ENCODE results near the gene STX1B.
"Not testable (repeated sequence)": the region's sequence is repeated elsewhere in the genome, so short reads cannot be mapped to it uniquely, and the experiment has no call there.

The STX1B gene

GRCh38 chr16:31011815-31012214 lies 1.4 kb upstream of the STX1B start:
- DNase-seq = not testable (repeated sequence)

DNA sequence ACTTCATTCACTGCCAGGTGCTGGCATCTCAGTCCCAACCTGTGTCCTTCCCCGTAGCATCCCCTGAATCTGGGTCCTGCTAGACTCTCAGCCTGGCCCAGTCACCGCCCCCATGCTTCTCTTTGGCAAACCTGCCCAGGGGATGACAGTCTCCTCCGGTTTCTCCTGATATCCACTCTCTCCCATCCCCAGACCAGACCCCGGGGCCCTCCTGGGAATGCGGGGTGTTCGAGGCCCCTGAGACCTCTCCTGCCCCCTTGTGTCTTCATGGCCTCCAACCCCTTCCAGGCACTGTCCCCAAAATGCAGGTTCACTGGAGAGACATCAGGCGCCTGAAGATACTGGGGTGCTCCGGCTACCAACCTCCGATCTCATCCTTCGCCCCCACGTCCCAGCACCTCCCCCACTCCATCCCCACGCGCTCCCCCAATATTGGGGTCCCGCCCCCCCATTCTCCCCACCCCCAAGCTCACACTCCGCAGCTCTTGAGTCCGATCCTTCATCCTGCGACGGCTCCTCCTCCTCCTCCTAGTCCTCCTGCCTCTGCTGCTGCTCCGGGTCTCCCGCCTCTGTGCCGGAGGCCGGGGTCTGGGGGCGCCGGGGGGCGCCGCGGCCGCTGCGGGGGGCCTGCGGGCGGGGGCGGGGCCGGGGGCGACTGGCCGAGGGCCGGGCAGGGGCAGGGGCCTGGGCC lies 399 bp downstream of the STX1B start:
- DNase-seq = no peak

DNA sequence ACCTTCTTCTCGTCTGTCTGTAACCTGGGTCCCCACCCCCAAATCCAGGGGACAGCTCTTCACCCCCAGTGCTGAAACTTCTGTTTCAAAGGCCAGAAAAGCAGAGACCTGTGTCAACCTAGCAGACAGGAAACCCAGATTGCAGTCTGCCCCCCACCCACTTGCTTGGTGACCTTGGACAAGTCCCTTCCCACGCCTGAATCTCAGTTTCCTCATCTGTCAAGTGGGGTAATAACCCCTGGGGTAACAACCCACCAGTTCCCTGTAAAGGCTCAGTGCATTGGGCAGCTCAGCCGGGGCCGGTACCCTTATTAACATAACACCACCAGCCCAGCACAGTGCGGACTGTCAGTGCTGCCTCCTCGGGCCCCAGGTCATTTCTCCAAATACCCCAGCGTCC lies 1.3 kb downstream of the STX1B start:
- DNase-seq = no peak

DNA sequence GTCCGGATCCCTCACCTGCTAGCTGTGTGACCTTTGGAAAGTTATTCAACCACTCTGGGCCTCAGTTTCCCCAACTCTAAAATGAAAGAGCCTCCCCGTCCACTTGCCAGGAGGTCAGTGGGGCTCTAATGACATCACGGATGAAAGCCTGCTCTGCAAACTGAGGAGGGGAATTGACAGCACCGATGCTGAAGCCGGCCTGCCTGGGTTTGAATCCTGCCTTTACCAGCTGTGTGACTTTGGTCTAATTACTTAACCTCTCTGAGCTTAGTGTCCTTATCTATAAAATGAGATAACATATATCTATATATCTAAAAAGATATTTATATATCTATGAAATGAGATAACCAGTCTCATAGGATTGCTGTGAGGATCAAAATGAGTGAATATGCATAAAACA lies 1.9 kb downstream of the STX1B start:
- no peak for DNase-seq

- DNase-seq = no peak
These were observed 2.3 kb downstream of the STX1B start for GRCh38 chr16:31008149-31008548.

DNA sequence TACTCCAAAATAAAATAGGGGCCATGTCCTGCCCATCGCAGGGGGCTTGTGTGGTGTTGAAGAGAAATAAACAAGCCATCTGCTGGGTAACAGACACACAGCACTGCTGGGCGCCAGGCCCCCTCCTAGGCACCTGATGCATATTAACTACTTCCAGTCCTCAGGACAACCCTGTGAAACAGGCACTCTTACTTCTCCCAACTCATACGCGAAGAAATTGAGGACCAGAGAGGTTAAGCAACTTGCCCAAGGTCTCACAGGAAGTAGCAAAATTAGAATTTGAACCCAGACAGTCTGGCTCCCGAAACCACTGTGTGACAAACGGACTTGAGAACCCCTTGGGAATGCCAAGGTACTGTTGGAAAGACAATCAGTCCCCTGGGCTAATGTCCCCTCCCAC lies 2.8 kb downstream of the STX1B start:
- no peak for DNase-seq

GRCh38 chr16:31006589-31006988 lies 3.8 kb downstream of the STX1B start:
- no peak for DNase-seq

DNA sequence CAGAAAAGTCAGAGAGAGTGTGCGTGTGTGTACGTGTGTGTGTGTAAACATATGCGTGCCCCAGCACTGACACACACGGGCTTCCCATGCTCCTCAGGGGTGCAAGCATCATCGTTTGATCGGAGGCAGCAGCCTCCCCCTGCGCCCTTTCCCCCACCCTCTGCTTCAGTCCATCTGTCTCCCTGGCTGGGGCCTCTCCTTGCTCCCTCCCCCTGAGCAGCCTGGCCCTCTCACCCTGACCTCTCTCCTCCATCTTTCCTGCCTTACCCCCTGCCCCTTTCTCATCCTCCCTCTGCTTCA lies 4.4 kb downstream of the STX1B start:
- no peak for DNase-seq

- no peak for DNase-seq
These were observed 4.9 kb downstream of the STX1B start for GRCh38 chr16:31005350-31006085.

- DNase-seq = no peak
These were observed 5.8 kb downstream of the STX1B start for GRCh38 chr16:31004658-31005057.

GRCh38 chr16:31003744-31004143 lies 6.7 kb downstream of the STX1B start:
- no peak for DNase-seq

DNA sequence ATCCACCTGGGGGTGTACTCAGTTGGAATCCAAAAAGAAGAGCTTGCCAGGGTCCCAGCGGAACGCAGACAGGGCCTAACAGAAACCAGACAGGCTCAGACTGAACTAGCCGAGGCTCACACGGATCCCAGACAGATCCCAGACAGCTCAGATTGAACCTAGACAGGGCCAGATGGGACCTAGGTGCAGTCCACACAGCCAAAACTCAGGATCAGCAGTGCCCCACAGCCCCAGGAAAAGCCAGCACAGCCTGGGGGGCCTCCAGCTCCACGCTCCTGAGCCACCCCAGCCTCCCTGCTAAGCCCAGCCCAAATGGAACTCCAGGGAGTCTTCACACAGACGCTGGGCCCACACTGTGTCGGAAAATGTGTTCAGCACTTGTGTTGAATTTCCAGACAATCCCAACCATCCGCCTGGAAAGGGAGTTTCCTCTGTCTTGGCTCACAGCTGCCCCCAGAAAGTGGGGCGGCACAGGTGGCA lies 7.5 kb downstream of the STX1B start:
- no peak for DNase-seq

DNA sequence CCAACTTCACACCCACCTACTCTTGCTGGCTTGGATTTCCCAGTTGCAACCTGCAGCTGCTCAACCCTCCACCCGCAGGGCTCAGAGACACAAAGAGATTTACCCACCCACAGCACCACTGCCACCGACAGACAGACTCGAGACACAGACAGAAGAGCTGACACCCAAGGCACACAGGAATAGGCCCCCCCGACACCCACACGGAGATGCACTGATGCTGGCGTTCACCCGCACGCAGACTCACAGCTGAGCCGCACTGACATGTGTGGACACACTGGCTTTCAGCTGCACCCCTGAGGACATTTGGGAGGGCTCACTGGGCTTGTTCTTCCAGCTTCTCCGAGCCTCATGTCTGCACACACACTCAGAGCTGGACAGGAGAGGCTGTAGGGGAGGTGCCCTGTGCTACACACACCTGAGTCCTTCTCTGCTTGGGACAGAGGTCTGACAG lies 8.2 kb downstream of the STX1B start:
- DNase-seq = no peak

DNA sequence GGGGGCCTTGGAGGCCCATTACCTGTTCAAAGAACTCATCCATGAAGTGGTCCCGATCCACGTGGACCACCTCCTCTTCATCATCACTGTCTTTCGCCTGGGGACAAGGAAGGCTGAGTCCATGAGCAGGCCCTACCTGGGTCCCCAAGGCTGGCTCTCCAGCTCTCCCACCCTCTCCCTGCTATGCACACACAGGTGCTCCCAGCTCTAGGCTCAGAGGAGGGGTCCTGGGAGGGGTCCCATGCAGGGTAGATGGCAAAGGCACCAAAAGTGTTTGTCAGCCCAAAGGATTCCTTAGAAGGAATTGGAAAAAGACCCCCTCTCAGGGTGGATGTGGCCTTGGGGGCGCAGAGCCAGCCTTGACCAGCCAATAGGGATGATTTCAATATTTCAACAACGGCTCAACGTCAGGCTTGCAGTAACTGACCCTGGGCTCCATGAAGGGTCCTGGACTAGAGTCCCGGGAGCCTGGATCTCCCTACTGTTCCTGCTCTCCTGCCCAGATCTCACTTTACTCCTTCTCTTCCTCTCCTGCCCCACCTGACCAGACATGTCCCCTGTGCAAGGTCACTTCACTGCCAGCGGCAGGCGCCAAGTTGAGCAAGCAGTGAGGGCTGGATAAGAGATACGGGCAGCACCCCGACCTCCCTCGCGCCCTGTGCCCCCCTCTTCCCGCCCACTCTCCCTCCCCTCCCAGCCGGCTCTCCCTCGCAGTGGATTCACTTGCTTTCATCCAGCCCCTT lies 8.8 kb downstream of the STX1B start:
- DNase-seq = no peak

DNA sequence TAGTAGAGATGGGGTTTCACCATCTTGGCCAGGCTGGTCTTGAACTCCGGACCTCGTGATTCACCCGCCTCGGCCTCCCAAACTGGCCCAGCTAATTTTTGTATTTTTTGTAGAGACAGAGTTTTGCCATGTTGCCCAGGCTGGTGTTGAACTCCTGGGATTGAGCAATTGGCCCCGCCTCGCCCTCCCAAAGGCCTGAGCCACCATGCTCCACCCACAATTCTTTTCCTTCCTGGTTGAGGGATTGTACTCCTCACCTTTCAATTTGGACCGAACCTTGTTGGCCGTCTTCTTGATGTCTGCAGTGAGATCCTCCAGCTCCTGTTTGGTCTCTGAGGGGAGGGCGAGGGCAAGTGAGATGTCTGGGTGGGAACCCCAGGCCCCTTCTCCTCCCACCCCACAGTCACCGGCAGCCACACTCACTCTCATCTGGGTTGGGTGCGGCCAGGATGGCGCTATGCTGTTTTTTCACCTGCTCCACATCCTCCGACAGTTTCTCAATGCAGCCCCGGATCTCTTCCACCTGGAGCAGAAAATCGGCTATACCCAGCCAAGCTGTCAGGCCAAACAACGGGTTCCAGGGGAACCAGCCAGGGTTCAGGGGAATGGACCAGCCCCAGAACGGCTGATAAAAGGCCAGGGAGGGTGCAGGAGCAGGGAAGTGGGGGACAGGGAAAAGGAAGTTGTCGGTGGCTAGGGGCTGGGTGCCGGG lies 9.6 kb downstream of the STX1B start:
- no peak for DNase-seq

GRCh38 chr16:30998852-30999761 lies 11.3 kb downstream of the STX1B start:
- no peak for DNase-seq

DNA sequence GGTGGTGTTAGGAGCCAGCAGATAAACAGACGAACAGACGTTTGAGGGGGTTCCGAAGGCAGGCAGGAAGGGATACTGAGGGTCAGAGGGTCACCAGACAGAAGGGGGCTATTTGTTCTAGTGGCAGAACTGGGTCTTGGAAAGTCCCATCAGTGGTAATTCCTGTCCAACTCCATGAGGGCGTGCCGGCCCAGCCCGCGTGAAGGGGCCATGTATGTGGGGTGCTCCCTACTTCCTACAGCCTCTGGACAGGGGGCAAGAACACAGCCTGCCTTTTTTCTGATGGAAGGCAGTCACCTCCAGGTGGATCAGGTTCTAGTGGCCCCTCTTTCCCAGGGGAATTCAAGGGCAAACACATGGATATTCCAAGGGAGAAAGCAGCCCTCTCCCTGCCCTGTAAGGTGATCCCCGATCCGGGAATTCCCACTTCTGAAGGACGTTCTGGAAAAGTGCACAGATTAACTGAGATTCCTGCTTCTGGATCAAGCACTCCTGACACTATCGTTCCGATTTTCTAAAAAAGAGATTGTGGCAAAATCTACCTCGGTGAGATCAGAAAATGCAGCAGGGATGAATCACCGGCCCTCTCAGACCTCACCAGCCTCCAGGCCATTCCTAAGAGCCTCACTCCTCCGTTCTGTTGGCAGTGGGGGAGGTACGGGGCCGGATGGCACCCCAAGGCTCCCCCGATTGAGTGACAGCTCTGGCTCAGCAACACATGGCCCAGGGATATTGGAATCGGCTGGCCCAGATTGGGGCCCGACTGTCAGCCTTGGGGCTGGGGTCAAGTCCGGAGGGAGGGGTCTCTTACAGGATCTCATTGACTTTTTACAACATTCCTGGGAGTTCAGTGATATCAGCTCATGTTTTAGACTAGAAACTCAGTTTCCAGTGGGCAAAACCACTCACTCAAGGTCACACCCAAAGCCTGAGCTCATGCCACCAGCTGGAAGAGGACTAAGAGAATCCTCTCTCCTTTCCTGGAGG lies 12.4 kb downstream of the STX1B start:
- DNase-seq = no peak

DNA sequence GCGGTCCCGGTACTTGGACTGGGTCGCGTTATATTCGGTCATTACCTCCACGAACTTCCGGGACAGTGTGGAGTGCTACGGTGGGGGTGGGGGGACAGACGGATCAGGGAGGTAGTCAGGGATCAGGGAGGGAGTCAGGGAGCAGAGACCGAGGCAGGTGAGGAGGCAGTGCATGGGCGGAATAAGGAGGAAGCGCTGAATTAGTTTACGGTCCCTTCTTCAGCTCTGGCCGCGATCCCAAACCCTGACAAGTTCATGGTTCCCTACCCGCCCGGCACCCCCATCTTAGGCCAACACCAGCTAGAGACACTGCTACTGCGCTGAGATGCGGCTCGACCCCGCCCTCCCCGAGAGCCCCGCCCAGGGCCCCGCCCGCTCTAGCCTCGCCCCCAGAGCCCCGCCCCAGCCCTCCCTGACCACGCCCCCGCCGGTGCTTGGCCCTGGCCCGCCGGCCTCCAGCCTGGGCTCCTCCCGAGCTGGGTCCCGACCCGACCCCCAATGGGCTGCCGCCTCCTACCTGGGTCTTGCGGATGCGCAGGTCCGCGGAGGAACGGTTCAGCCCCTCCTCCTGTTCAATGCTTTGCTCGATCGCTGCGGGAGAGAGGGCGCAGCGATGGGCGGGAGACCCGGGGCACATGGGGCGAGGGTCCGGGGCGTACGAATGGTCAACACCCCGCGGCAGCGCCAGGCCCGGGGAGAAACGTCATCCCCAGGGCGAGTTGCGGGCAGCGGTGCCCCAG lies 13.3 kb downstream of the STX1B start:
- DNase-seq = peak; percentile 41

DNA sequence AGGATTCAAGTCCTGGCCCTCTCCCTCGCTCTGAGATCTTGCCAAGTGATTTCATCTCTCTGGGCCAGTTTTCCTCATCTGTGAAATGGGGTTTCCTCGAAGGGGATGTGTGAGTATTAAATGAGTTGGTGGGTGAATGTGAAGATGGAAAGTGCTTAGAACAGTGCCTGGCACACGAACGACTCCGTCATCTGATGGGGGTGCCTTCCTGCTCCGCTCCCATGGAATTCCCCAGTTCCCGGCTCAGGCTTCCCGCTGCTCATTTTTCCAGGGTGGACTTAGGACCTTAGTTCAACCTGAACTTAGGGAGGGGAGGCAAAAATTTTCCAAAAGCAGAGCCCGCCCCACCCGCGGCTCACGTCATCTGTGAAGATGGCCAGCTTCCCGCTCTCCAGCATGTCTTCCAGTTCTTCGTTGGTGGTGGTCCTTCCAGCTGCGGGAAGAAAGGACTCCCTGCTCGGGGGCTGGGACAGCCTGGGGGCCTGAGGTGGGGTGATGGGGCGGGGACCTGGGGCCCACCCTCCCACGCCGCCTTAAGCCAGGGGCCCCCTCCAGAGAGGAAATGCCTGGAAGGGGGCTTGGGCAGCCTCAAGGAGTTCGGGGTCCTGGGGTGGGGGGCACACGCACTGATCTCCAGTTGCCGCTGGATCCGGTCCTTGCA lies 14.0 kb downstream of the STX1B start:
- DNase-seq = no peak

DNA sequence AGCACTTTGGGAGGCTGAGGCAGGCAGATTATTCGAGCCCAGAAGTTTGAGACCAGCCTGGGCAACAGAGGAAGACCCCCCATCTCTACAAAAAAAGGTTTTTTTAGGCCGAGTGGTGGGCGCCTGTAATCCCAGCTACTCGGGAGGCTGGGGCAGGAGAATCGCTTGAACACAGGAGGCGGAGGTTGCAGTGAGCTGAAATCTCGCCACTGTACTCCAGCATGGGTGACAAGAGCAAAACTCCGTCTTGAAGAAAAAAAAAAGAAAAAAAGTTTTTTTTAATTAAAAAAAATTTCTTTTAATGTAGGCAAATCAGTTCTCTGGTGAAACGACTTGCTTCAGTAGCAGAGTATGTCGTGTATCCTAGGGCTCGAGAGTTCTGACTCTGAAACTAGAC lies 14.5 kb downstream of the STX1B start:
- no peak for DNase-seq
